ENCODE measurements around the gene CDON.

CDON gene

DNA sequence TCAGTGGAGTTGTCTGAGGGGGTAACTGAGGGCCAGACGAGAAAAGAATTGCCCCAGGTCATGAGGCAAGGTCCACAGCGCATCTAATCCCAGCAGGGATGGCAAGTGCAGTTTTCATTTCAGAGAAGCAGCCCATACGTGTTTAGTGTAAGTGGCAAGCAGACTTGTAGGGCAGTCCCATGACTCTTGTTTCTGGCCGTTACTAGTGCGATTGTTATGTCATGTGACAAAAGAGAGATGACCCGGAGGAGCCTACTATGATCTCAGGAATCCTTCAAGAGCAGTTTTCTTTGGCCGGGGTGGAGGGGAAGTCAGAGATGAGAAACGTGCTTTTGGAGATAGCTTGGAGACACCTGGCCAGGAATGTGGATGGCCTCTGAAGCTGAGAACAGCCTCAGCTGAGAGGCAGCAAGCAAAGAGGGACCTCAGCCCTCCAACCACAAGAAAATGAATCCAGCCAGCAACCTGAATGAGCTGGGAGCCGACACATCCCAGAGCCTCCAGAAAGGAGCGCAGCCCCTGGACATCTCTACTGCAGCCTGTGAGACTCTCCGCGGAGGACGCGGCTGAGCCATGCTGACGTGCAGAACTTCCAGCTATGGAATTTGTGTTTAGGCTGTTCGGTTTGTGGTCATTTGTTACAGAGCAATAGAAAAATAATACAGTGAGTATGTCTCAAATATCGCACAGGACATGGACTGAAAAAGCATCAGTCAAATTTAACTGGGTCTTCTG lies 44.1 kb upstream of the CDON start:
- TF ChIP-seq, protein P1, sequence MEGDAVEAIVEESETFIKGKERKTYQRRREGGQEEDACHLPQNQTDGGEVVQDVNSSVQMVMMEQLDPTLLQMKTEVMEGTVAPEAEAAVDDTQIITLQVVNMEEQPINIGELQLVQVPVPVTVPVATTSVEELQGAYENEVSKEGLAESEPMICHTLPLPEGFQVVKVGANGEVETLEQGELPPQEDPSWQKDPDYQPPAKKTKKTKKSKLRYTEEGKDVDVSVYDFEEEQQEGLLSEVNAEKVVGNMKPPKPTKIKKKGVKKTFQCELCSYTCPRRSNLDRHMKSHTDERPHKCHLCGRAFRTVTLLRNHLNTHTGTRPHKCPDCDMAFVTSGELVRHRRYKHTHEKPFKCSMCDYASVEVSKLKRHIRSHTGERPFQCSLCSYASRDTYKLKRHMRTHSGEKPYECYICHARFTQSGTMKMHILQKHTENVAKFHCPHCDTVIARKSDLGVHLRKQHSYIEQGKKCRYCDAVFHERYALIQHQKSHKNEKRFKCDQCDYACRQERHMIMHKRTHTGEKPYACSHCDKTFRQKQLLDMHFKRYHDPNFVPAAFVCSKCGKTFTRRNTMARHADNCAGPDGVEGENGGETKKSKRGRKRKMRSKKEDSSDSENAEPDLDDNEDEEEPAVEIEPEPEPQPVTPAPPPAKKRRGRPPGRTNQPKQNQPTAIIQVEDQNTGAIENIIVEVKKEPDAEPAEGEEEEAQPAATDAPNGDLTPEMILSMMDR (conservative IDR thresholded peaks at IDR 0.05; ENCODE audit: low read depth, low read length): no peak
- peaks cover 49% of the 10 kb centered on the region for H3K4me1 ChIP-seq (ENCODE audit: low read depth, poor library complexity, severe bottlenecking)
- H3K36me3 ChIP-seq (ENCODE audit: insufficient read depth): no peaks in the 10 kb centered on the region
- H4K20me1 ChIP-seq (ENCODE audit: insufficient read depth): no peaks in the 10 kb centered on the region
- H2AFZ ChIP-seq (ENCODE audit: low read depth): no peak overlapping the region
- H3K27ac ChIP-seq: no peak overlapping the region
- no peaks in the 10 kb centered on the region for H3K79me2 ChIP-seq (ENCODE audit: insufficient read depth, low read depth)
- no peak overlapping the region for H3K4me2 ChIP-seq
- H3K9ac ChIP-seq: no peak overlapping the region
- no peaks in the 10 kb centered on the region for H3K27me3 ChIP-seq (ENCODE audit: insufficient read depth, low read depth)
- no peak overlapping the region for H3K4me3 ChIP-seq (IDR thresholded peaks at IDR 0.05; ENCODE audit: insufficient read depth, low read depth, low read length)

DNA sequence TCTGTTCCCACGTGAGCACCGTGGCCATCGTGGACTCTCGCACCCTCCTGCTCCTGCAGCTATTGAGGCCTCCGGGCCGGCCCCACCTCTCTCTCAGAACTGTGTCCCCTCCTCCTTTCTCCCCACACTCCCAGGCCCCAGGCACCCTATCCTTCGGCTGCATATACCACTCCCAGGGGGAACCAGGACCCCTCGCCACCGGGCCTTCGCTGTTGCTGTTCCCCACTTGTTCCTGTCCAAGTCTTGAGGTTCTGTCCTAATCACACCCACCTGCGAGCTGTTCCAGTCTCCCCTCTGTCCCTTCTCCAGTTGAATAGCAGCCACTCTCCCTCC lies 43.0 kb upstream of the CDON start:
- Histone ChIP-seq H3K4me3 (IDR thresholded peaks at IDR 0.05; ENCODE audit: insufficient read depth, low read depth, low read length) (no peak overlapping the region), H3K36me3 (ENCODE audit: insufficient read depth) (no peaks in the 10 kb centered on the region), H3K9ac (no peak overlapping the region), H3K4me2 (no peak overlapping the region), H2AFZ (ENCODE audit: low read depth) (no peak overlapping the region), H3K4me1 (ENCODE audit: low read depth, poor library complexity, severe bottlenecking) (peaks cover 54% of the 10 kb centered on the region), H3K79me2 (ENCODE audit: insufficient read depth, low read depth) (no peaks in the 10 kb centered on the region), H3K27me3 (ENCODE audit: insufficient read depth, low read depth) (no peaks in the 10 kb centered on the region), H3K27ac (no peak overlapping the region), H4K20me1 (ENCODE audit: insufficient read depth) (no peaks in the 10 kb centered on the region)
- TF ChIP-seq, protein P1 (conservative IDR thresholded peaks at IDR 0.05; ENCODE audit: low read depth, low read length): no peak

DNA sequence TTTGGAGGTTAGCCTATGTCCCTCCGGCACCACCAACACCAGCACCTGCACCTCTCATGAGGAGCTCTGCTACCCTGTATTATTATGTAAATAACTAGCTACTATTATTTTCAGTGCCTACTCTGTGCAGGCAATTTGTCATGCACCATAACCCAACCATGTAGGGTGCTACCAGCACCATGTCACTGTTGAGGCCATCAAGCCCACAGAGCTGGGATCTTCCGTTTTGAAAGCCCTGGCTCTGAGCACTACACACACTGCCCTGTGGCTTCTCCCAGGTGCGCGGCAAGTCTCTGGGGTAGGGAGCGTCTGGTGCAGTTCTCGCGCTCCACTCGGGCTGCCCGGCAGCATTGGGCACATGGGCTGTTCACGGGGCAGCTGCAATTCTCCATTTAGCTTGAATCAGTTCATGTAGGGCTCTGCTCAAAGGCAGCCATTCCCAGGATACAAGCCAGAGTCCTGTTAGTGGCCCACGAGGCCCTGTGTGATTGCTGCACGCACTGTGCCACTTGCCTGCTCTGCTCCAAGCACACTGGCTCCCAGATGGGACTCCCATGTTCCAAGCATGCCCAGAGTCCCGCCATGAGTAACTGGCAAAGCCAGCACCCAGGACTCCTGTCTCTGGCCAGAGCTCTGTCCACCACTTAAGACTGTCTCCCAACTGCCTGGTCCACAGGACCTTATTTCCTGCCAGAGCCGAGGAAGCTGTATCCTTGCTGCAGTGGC lies 42.5 kb upstream of the CDON start:
- Histone ChIP-seq H3K4me3 (IDR thresholded peaks at IDR 0.05; ENCODE audit: insufficient read depth, low read depth, low read length) (no peak overlapping the region), H3K79me2 (ENCODE audit: insufficient read depth, low read depth) (no peaks in the 10 kb centered on the region), H3K4me1 (ENCODE audit: low read depth, poor library complexity, severe bottlenecking) (peaks cover 59% of the 10 kb centered on the region), H4K20me1 (ENCODE audit: insufficient read depth) (no peaks in the 10 kb centered on the region), H2AFZ (ENCODE audit: low read depth) (no peak overlapping the region), H3K36me3 (ENCODE audit: insufficient read depth) (no peaks in the 10 kb centered on the region), H3K27me3 (ENCODE audit: insufficient read depth, low read depth) (no peaks in the 10 kb centered on the region), H3K27ac (peak overlapping the region; percentile 65; the same call in 1 of the 2 replicates), H3K9ac (no peak overlapping the region), H3K4me2 (peak overlapping the region; percentile 72; the same call in 1 of the 2 replicates)
- TF ChIP-seq, protein P1 (conservative IDR thresholded peaks at IDR 0.05; ENCODE audit: low read depth, low read length): no peak

DNA sequence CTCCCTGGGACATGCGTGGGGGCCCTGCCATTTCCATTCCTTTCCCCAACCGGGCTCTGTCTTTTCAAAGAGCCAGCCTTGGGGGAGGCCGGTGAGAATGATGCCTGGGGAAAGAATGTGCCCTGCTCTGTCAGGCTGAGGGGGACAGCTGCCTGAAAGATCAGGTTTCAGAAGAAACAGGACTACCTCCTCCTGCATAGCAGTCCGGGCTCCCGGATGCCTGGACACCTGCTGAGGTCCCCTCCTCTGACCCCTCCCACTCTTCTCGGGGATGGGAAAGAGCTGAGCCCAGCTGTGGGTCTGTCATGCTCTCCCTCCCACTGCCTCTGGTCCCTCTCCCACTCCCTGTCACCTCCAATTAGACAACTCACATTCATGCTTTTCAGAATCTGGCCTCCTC lies 41.8 kb upstream of the CDON start:
- no peaks in the 10 kb centered on the region for H3K36me3 ChIP-seq (ENCODE audit: insufficient read depth)
- peaks cover 64% of the 10 kb centered on the region for H3K4me1 ChIP-seq (ENCODE audit: low read depth, poor library complexity, severe bottlenecking)
- no peak overlapping the region for H2AFZ ChIP-seq (ENCODE audit: low read depth)
- H3K27ac ChIP-seq: peak overlapping the region; percentile 65
- no peaks in the 10 kb centered on the region for H3K79me2 ChIP-seq (ENCODE audit: insufficient read depth, low read depth)
- TF ChIP-seq, protein P1 (conservative IDR thresholded peaks at IDR 0.05; ENCODE audit: low read depth, low read length): no peak
- H3K4me2 ChIP-seq: peak overlapping the region; percentile 72
- H4K20me1 ChIP-seq (ENCODE audit: insufficient read depth): no peaks in the 10 kb centered on the region
- H3K4me3 ChIP-seq (IDR thresholded peaks at IDR 0.05; ENCODE audit: insufficient read depth, low read depth, low read length): no peak overlapping the region
- no peaks in the 10 kb centered on the region for H3K27me3 ChIP-seq (ENCODE audit: insufficient read depth, low read depth)
- H3K9ac ChIP-seq: peak overlapping the region; percentile 6; the same call in 1 of the 2 replicates
